ENCODE data around the gene GLS2. TPM values are rescaled to one million over a fixed set of nuclear protein-coding genes. Genes with fewer than 3 reads are reported as not detected.

The GLS2 gene
- total RNA-seq, 1 experiment from 2014 or later, result 1.3 TPM

DNA sequence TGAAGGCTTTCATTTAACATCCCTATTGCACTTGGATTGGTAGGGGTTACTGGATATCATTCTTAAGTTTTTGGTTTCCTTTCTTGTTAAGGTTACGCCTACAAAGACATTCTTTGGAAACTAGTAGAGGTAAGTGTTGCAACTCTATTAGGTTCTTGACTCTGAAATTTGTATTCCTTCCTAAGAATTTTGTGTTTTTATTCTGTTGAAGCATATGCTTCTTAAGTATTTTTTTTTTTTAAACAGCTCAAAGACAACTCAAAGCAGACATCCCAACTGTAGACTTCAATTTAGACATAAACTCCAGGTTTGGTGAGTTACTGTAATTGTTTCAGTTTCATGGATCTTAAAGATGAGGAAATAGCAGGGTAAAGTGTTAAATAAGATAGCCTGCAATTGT, 32.5 kb upstream of the GLS2 start:
- in situ Hi-C loops (cut with HindIII; ENCODE audit: low pct_unique_long_range_greater_than_20kb, low sequenced_read_pairs), result no loop called here
- POLR2A ChIA-PET, result interaction anchor here (0.6 kb wide), 1 partner anchor 14 kb away, joined by 7 read pairs; no protein-coding TSS in a partner anchor
- no TSS peak for BruUV-seq (replicated peaks)
- Histone ChIP-seq H3K4me3 (ENCODE audit: low read depth in 2 of 2, low read length in 2 of 2) (no peak overlapping the region), H3K36me3 (ENCODE audit: control insufficient read depth, insufficient read depth, low read length) (no peaks in the 10 kb centered on the region; the same call in 1 of the 2 replicates), H3K27me3 (ENCODE audit: control insufficient read depth, insufficient read depth, low read length) (no peaks in the 10 kb centered on the region), H3K27ac (ENCODE audit: low read length) (no peak overlapping the region), H3K4me1 (ENCODE audit: control insufficient read depth, insufficient read depth, low read length) (0 out of 2 replicates have a peak, but pooled peaks cover 4% of the 10 kb centered on the region), H3K9me3 (ENCODE audit: control insufficient read depth, insufficient read depth, low read depth, low read length) (no peaks in the 10 kb centered on the region)
- TF ChIP-seq SIN3A (IDR thresholded peaks at IDR 0.05; ENCODE audit: borderline replicate concordance, insufficient read depth, low read depth, low read length) (no peak), POLR2AphosphoS5 (IDR thresholded peaks at IDR 0.05; ENCODE audit: low read depth, low read length) (no peak), TCF7L2 (IDR thresholded peaks at IDR 0.05; ENCODE audit: low read depth, low read length) (no peak)
- TF ChIP-seq, protein P1, sequence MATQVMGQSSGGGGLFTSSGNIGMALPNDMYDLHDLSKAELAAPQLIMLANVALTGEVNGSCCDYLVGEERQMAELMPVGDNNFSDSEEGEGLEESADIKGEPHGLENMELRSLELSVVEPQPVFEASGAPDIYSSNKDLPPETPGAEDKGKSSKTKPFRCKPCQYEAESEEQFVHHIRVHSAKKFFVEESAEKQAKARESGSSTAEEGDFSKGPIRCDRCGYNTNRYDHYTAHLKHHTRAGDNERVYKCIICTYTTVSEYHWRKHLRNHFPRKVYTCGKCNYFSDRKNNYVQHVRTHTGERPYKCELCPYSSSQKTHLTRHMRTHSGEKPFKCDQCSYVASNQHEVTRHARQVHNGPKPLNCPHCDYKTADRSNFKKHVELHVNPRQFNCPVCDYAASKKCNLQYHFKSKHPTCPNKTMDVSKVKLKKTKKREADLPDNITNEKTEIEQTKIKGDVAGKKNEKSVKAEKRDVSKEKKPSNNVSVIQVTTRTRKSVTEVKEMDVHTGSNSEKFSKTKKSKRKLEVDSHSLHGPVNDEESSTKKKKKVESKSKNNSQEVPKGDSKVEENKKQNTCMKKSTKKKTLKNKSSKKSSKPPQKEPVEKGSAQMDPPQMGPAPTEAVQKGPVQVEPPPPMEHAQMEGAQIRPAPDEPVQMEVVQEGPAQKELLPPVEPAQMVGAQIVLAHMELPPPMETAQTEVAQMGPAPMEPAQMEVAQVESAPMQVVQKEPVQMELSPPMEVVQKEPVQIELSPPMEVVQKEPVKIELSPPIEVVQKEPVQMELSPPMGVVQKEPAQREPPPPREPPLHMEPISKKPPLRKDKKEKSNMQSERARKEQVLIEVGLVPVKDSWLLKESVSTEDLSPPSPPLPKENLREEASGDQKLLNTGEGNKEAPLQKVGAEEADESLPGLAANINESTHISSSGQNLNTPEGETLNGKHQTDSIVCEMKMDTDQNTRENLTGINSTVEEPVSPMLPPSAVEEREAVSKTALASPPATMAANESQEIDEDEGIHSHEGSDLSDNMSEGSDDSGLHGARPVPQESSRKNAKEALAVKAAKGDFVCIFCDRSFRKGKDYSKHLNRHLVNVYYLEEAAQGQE (IDR thresholded peaks at IDR 0.05; ENCODE audit: insufficient read depth in 1 of 2, low read depth in 2 of 2, low read length in 1 of 2), result no peak
- TF ChIP-seq, protein P2, sequence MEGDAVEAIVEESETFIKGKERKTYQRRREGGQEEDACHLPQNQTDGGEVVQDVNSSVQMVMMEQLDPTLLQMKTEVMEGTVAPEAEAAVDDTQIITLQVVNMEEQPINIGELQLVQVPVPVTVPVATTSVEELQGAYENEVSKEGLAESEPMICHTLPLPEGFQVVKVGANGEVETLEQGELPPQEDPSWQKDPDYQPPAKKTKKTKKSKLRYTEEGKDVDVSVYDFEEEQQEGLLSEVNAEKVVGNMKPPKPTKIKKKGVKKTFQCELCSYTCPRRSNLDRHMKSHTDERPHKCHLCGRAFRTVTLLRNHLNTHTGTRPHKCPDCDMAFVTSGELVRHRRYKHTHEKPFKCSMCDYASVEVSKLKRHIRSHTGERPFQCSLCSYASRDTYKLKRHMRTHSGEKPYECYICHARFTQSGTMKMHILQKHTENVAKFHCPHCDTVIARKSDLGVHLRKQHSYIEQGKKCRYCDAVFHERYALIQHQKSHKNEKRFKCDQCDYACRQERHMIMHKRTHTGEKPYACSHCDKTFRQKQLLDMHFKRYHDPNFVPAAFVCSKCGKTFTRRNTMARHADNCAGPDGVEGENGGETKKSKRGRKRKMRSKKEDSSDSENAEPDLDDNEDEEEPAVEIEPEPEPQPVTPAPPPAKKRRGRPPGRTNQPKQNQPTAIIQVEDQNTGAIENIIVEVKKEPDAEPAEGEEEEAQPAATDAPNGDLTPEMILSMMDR (IDR thresholded peaks at IDR 0.05), result no peak
- intact Hi-C loops (cut with micrococcal nuclease; ENCODE audit: unreplicated experiment), result loop anchor here (2.0 kb wide), 1 partner anchor 52 kb away; no protein-coding TSS in a partner anchor
- CTCF ChIA-PET, result no interaction called here
- DNase-seq (ENCODE audit: low read depth, low spot score), result no peak
- no peak for ATAC-seq

DNA sequence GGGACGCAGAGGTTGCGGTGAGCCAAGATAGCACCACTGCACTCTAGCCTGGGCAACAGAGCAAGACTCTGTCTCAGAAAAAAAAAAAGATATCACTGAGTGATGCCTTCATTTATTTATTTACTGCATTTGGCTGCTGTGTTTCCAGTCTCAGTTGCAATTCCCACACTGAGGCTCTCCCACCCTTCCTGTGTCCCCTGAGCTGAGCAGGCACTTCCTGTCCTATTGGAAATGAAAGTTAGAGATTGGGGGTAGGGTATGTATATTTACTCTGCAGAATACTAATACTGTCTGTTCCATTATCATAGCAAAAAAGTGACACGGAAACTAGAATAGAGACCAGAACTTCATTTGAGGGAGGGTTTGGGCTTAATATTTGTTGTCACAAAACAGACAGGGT, 32.1 kb upstream of the GLS2 start:
- Histone ChIP-seq H3K27me3 (ENCODE audit: control insufficient read depth, insufficient read depth, low read length) (no peaks in the 10 kb centered on the region), H3K4me3 (ENCODE audit: low read depth in 2 of 2, low read length in 2 of 2) (no peak overlapping the region), H3K9me3 (ENCODE audit: control insufficient read depth, insufficient read depth, low read depth, low read length) (no peaks in the 10 kb centered on the region), H3K27ac (ENCODE audit: low read length) (no peak overlapping the region), H3K4me1 (ENCODE audit: control insufficient read depth, insufficient read depth, low read length) (0 out of 2 replicates have a peak, but pooled peaks cover 4% of the 10 kb centered on the region), H3K36me3 (ENCODE audit: control insufficient read depth, insufficient read depth, low read length) (no peaks in the 10 kb centered on the region; the same call in 1 of the 2 replicates)
- ChIA-PET POLR2A (no interaction called here), CTCF (no interaction called here)
- ATAC-seq (no peak), DNase-seq (ENCODE audit: low read depth, low spot score) (no peak)
- TF ChIP-seq SIN3A (IDR thresholded peaks at IDR 0.05; ENCODE audit: borderline replicate concordance, insufficient read depth, low read depth, low read length) (no peak), TCF7L2 (IDR thresholded peaks at IDR 0.05; ENCODE audit: low read depth, low read length) (no peak), POLR2AphosphoS5 (IDR thresholded peaks at IDR 0.05; ENCODE audit: low read depth, low read length) (no peak)
- TF ChIP-seq, protein P2 (IDR thresholded peaks at IDR 0.05), result no peak
- TF ChIP-seq, protein P1 (IDR thresholded peaks at IDR 0.05; ENCODE audit: insufficient read depth in 1 of 2, low read depth in 2 of 2, low read length in 1 of 2), result no peak
- BruUV-seq (replicated peaks), result no TSS peak
- in situ Hi-C loops (cut with HindIII; ENCODE audit: low pct_unique_long_range_greater_than_20kb, low sequenced_read_pairs), result no loop called here
- intact Hi-C loops (cut with micrococcal nuclease; ENCODE audit: unreplicated experiment), result loop anchor here (2.0 kb wide), 1 partner anchor 53 kb away; no protein-coding TSS in a partner anchor
